ENCODE data around the gene PFKFB4. TPM values are rescaled to one million over a fixed set of nuclear protein-coding genes. Genes with fewer than 3 reads are reported as not detected.

The PFKFB4 gene
- total and polyA plus RNA-seq, 10 of the 15 experiments (the other 5 are each of a cell fraction or from before 2014, with no cell fraction given), result 0.37 to 89.1 (median 5.2) TPM

GRCh38 chr3:48564022-48564421, 7.4 kb upstream of the PFKFB4 start (continued):
- TF ChIP-seq BCL3 (IDR thresholded peaks at IDR 0.05; ENCODE audit: borderline replicate concordance, insufficient read depth, low read depth, low read length, poor library complexity, severe bottlenecking) (no peak), BHLHE40 (IDR thresholded peaks at IDR 0.05; ENCODE audit: borderline replicate concordance in 1 of 2, low read depth in 2 of 2, low read length in 1 of 2) (peak; percentile 90 to 96), RBBP5 (conservative IDR thresholded peaks at IDR 0.05) (no peak), IKZF2 (IDR thresholded peaks at IDR 0.05) (peak in 1 of 2 experiments; percentile 15; a peak in 1 of 4 replicates), RCOR1 (conservative IDR thresholded peaks at IDR 0.05; ENCODE audit: low read depth, low read length) (no peak), EZH2 (IDR thresholded peaks at IDR 0.05; ENCODE audit: borderline replicate concordance, control insufficient read depth, low read depth, low read length) (no peak), ZNF592 (IDR thresholded peaks at IDR 0.05) (no peak), JUND (IDR thresholded peaks at IDR 0.05; ENCODE audit: low read depth, low read length) (0 out of 2 replicates have a peak, but pooled peaks have one; percentile 30), ATF7 (IDR thresholded peaks at IDR 0.05; ENCODE audit: low read depth) (peak; percentile 62; the same call in 1 of the 2 replicates), YY1 (IDR thresholded peaks at IDR 0.05; ENCODE audit: low read depth, low read length) (no peak), MTA2 (IDR thresholded peaks at IDR 0.05; ENCODE audit: low read depth) (peak; percentile 32; the same call in 1 of the 2 replicates), TARDBP (IDR thresholded peaks at IDR 0.05; ENCODE audit: borderline replicate concordance) (no peak), PKNOX1 (IDR thresholded peaks at IDR 0.05) (0 out of 2 replicates have a peak, but pooled peaks have one; percentile 26), SIX5 (IDR thresholded peaks at IDR 0.05; ENCODE audit: low read depth, low read length, severe bottlenecking) (no peak), RELB (IDR thresholded peaks at IDR 0.05; ENCODE audit: low read depth) (no peak), HDGF (IDR thresholded peaks at IDR 0.05) (no peak), RAD51 (IDR thresholded peaks at IDR 0.05) (no peak), SIN3A (IDR thresholded peaks at IDR 0.05; ENCODE audit: low read depth, low read length) (no peak), CTCF (IDR thresholded peaks at IDR 0.05 in 2 of 3, conservative IDR thresholded peaks at IDR 0.05 in 1 of 3; ENCODE audit: control insufficient read depth in 2 of 3, extremely low read depth in 1 of 3, insufficient read depth in 1 of 3, low read depth in 3 of 3, low read length in 3 of 3) (no peak; a peak in 1 of 6 replicates), RFX5 (IDR thresholded peaks at IDR 0.05; ENCODE audit: low read depth, low read length) (no peak), POLR2AphosphoS5 (IDR thresholded peaks at IDR 0.05; ENCODE audit: low read length) (no peak)
